Astrocyte of the spinal cord (primary cell): ENCODE measurements around the gene DPP6.

Experiments used
- DNase-seq: peaks from one replicate; pipeline ENCODE4 v3.0.0; 2011; ENCODE audit warnings: low read depth, low spot score
- H3K4me3 ChIP-seq: 2 replicates; pipeline ENCODE4 v1.5.1; 2011; ENCODE audit warnings: low read depth, mild to moderate bottlenecking, low read length, moderate library complexity
- CTCF ChIP-seq: IDR thresholded peaks from 2 replicates; pipeline ENCODE4 v1.5.1; 2012; ENCODE audit warnings: low read depth, mild to moderate bottlenecking, low read length, inconsistent platforms
- in situ Hi-C: cut with HindIII; loops from 2 replicates; pipeline ENCODE4 v1.10.0; 2017; ENCODE audit warnings: low sequenced_read_pairs

DPP6 gene

GRCh38 chr7:154680894-154681659, 628.9 kb downstream of the DPP6 start:
- TF ChIP-seq CTCF = no peak
- DNase-seq = no peak
- in situ Hi-C loops = no loop called here
- no peak overlapping the region for H3K4me3 ChIP-seq

DNA sequence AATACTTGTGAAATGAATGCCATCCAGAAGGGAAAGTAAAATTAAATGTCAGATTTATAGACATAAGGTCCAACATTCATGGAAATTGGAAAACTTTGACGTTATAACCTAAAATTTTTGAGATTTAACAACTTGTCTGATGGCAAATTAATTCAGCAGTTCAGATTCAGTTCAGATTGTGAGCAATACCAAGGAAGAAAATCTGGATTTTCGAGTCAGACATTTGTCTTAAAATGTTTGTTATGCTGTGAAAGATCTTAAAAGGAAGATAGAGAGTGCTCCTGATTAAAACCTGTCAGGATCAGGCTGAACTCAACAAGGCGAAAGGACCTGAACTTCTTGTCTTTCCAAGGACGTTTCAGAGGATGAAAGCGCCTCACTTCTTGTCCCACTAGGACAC, 629.8 kb downstream of the DPP6 start:
- in situ Hi-C loops = no loop called here
- no peak for DNase-seq
- TF ChIP-seq CTCF = no peak
- H3K4me3 ChIP-seq = no peak overlapping the region

- no peak overlapping the region for H3K4me3 ChIP-seq
- in situ Hi-C loops = no loop called here
- no peak for TF ChIP-seq CTCF
- DNase-seq = no peak
Measured at GRCh38 chr7:154684666-154685563, 632.7 kb downstream of the DPP6 start.

DNA sequence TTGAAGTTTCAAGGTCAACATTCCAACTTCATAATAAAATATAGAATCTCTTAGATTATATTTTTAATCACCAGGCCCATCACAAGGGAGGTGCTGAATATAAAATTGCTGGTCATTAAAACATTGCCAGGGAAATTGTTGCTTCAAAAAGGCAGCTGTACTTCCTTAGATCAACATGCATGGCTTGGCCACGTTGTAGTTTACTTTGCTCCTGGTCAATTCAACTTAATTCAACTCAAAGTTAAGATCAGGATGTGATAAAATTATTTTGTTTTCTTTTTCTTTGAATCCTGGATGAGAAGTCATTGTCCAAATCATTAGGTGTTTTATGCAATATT, 633.3 kb downstream of the DPP6 start:
- DNase-seq = no peak
- in situ Hi-C loops = no loop called here
- H3K4me3 ChIP-seq = no peak overlapping the region
- no peak for TF ChIP-seq CTCF

GRCh38 chr7:154686305-154686704, 634.1 kb downstream of the DPP6 start:
- in situ Hi-C loops = no loop called here
- no peak overlapping the region for H3K4me3 ChIP-seq
- no peak for TF ChIP-seq CTCF
- DNase-seq = no peak

GRCh38 chr7:154688952-154689351, 636.8 kb downstream of the DPP6 start:
- no peak for DNase-seq
- TF ChIP-seq CTCF = no peak
- in situ Hi-C loops = no loop called here
- no peak overlapping the region for H3K4me3 ChIP-seq
